Measurements from ENCODE around the gene COMT.

GRCh38 chr22:19987394-19988306 lies 46.1 kb downstream of the COMT start:
- TF ChIP-seq FOXJ3 (CRISPR knock-in tag; IDR thresholded peaks at IDR 0.05; ENCODE audit: borderline replicate concordance) (no peak), AFF4 (CRISPR knock-in tag; IDR thresholded peaks at IDR 0.05; ENCODE audit: borderline replicate concordance) (no peak), CTCF (IDR thresholded peaks at IDR 0.05) (no peak), ZNF416 (CRISPR knock-in tag; IDR thresholded peaks at IDR 0.05) (no peak), MAX (CRISPR knock-in tag; IDR thresholded peaks at IDR 0.05) (no peak), CBFB (CRISPR knock-in tag; IDR thresholded peaks at IDR 0.05; ENCODE audit: low read depth) (no peak), RELA (CRISPR knock-in tag; IDR thresholded peaks at IDR 0.05; ENCODE audit: borderline replicate concordance) (no peak), USF2 (CRISPR knock-in tag; IDR thresholded peaks at IDR 0.05) (no peak), NFYB (CRISPR knock-in tag; conservative IDR thresholded peaks at IDR 0.05; ENCODE audit: low read depth) (0 out of 2 replicates have a peak, but pooled peaks have one; percentile 1), SP1 (CRISPR knock-in tag; conservative IDR thresholded peaks at IDR 0.05) (no peak)
- TF ChIP-seq, protein P1, sequence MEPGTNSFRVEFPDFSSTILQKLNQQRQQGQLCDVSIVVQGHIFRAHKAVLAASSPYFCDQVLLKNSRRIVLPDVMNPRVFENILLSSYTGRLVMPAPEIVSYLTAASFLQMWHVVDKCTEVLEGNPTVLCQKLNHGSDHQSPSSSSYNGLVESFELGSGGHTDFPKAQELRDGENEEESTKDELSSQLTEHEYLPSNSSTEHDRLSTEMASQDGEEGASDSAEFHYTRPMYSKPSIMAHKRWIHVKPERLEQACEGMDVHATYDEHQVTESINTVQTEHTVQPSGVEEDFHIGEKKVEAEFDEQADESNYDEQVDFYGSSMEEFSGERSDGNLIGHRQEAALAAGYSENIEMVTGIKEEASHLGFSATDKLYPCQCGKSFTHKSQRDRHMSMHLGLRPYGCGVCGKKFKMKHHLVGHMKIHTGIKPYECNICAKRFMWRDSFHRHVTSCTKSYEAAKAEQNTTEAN (CRISPR knock-in tag; IDR thresholded peaks at IDR 0.05): no peak
- TF ChIP-seq, protein P2, sequence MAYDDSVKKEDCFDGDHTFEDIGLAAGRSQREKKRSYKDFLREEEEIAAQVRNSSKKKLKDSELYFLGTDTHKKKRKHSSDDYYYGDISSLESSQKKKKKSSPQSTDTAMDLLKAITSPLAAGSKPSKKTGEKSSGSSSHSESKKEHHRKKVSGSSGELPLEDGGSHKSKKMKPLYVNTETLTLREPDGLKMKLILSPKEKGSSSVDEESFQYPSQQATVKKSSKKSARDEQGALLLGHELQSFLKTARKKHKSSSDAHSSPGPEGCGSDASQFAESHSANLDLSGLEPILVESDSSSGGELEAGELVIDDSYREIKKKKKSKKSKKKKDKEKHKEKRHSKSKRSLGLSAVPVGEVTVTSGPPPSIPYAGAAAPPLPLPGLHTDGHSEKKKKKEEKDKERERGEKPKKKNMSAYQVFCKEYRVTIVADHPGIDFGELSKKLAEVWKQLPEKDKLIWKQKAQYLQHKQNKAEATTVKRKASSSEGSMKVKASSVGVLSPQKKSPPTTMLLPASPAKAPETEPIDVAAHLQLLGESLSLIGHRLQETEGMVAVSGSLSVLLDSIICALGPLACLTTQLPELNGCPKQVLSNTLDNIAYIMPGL (CRISPR knock-in tag; IDR thresholded peaks at IDR 0.05): no peak
- TF ChIP-seq, protein P3, sequence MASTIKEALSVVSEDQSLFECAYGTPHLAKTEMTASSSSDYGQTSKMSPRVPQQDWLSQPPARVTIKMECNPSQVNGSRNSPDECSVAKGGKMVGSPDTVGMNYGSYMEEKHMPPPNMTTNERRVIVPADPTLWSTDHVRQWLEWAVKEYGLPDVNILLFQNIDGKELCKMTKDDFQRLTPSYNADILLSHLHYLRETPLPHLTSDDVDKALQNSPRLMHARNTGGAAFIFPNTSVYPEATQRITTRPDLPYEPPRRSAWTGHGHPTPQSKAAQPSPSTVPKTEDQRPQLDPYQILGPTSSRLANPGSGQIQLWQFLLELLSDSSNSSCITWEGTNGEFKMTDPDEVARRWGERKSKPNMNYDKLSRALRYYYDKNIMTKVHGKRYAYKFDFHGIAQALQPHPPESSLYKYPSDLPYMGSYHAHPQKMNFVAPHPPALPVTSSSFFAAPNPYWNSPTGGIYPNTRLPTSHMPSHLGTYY (CRISPR knock-in tag; IDR thresholded peaks at IDR 0.05): no peak
- TF ChIP-seq, protein P4, sequence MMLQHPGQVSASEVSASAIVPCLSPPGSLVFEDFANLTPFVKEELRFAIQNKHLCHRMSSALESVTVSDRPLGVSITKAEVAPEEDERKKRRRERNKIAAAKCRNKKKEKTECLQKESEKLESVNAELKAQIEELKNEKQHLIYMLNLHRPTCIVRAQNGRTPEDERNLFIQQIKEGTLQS (CRISPR knock-in tag; conservative IDR thresholded peaks at IDR 0.05): no peak

Data from WTC11 (cell line).